Activated CD4-positive, CD25-positive, alpha-beta regulatory T cell (primary cell): ENCODE results near the gene BRD7.

ENCODE experiments used
- DNase-seq, 4 experiments: peaks; one replicate each; lab custom pipeline; 2025; lab: John Stamatoyannopoulos, UW

BRD7 gene

GRCh38 chr16:50303605-50304466 is 65.0 kb downstream of the BRD7 start:
- no peak for DNase-seq

- DNase-seq = no peak
Observed at GRCh38 chr16:50303041-50303604, 65.7 kb downstream of the BRD7 start.

DNA sequence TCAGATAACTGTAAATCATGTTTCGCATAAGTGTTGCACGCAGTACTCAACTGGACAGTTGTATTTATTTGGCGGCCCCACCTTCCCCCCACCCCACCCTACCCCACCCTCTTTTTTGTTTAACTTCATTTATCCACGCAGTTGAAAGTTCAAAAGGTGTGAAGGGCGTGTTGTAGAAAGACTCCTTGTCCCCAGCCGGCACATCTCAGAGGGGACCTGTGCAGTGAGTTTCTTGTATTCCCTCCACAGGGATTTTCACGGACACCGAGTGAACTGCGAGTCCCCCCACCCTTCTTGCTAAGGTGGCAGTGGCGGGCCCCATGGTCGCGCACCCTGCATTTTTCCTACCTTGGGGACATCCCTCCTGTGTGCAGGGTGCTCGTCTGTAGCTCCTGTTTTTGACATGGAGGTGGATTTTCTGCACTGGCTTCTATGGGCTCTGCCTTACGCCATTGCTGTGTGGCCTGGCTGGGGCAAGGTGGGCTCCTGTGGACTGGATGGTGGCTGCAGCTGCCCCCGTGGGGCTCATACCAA is 66.2 kb downstream of the BRD7 start:
- DNase-seq = no peak

DNA sequence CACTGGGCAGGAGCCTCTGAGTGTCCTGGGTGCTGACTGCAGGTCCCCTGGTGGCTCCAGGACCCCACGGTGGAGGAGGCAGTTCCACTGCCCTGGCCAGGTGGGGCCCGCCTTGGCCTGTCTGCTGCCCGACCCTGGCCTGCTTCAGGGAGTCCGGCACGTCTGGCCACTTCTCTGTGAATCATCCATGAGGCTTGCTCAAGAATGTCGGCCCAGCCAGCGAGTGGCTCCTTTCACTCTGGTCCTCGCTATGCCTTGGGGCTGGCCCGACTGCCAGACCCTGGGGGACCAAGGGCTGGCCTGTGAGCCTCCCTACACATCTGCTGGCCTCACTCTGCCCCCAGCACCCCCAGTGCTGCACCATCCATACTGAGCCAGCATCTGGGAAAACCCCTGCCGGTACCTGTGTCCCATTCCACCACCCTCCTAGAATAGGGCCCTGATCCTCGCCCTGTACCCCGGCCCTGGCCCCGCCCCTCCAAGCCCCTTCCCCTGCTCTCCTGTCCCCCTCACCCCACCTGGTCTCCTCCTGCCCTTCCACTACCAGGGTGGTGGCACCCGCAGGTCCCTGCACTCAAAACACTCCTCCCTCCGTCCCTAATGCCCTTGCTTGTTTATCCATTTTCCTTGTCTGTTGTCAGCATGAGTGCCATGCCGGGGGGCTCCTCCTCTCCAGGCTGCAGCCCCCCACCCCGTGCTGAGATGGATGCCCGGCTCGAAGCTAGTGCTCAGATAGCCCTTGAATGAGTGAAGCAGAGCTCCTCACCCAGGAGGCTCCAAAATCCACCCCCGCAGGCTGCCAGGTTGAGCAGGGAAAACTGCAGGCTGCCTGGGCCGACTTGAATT is 66.9 kb downstream of the BRD7 start:
- no peak for DNase-seq

- DNase-seq = no peak
Observed at GRCh38 chr16:50300942-50301625, 67.7 kb downstream of the BRD7 start.

- no peak for DNase-seq
Observed at GRCh38 chr16:50299508-50300105, 69.2 kb downstream of the BRD7 start.

DNA sequence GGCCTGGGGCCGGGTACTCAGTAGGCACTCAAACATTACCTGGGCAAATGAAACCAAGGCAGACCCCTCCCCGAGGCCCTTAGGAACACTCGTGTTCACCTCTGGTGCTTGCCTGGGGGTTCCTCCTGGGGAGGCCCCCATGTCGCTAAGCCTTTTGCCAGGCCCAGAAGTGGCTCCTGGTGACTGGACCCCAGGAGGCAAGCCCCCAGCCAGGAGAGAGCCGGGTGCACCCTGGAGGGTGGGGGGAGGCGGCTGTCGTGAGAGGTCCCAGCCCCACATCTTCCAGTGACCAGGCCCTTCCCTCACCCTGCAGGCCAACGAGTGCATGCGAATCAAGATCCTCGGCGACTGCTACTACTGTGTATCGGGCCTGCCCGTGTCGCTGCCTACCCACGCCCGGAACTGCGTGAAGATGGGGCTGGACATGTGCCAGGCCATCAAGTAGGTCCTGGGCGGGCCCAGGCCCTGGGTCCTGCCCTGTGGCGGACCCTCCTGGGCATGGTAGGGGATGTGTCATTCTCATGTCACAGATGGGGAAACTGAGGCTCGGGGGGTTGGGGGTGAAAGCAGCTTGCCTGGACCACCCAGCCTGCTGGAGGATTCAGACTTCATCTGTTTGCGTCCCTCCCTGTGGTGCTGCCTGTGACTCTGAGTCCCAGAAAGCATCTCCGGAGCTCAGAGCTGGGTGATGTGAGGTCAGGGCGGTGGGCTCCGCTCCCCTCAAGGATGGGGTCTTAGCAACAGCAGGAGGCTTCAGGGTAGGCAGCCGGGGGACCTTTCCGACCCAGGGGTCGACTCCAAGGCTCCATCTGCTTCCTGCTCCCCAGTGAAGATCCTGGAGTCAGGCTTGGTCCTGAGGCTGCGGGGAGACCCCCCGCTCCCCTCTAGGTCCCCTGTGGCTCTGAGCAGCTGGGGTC is 69.9 kb downstream of the BRD7 start:
- no peak for DNase-seq

DNA sequence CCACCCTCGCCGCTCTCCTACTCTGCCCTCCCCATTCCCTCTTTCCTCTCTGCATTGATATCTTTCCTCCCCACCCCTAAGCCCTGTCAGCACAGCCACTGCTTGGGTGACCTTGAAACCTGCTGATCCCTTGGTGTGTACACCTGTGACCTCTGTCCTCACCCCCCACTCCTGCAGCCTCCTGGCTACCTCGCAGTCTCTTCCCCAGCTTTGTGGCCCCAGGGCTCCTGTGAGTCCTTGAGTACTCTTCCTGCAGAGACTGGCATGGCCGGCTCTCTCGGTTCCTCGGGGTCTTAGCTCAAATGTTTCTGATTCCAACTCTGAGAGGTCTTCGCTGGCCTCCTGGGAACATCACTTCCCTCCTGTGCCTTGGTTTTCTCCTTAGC is 70.7 kb downstream of the BRD7 start:
- DNase-seq = no peak

GRCh38 chr16:50297301-50298074 is 71.3 kb downstream of the BRD7 start:
- no peak for DNase-seq

DNA sequence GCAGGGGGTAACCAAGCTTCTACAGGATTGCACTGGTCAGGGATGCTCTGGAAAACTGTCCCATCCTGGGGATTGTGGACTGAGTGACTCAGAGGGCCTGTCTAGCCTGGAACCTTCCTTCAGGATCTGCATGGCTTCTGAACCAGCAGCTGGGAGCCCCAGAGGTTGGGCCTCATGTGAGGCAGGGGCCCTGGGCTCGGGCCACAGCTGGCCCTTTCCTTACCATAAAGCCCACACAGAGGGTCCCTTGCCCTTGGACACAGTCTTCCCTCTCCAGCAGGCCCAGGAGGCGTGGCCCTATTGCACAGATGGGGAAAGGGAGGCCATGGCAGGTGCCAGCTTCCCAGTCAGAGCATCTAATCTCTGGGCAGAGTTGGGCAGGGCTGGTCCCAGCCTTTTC is 72.0 kb downstream of the BRD7 start:
- no peak for DNase-seq

DNA sequence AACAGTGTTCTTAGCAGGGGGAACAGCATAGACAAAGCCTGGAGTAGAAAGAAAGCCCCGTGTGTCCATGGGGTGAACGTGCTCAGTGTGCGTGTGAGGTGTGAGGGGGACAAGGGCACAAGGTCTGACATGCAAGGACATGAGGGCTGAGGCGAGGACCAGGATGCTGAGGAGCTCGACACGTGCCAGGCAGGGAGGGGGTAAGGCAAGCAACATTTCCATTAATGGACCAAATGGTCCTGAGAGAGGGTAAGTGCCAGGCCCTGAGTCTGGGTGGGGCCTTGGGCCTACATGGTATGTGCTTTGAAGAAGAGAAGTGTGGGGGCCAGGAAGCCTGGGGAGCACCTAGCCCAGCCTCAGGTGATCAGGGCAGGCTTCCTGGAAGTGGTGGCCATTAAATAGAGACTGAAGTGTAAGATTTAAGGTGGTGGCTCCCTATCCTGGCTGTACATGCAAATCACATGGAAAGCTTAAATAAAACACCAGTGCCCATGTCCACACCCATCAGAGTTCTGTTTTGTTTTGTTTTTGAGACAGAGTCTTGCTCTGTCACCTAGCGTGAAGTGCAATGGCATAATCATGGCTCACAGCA is 73.2 kb downstream of the BRD7 start:
- no peak for DNase-seq

DNA sequence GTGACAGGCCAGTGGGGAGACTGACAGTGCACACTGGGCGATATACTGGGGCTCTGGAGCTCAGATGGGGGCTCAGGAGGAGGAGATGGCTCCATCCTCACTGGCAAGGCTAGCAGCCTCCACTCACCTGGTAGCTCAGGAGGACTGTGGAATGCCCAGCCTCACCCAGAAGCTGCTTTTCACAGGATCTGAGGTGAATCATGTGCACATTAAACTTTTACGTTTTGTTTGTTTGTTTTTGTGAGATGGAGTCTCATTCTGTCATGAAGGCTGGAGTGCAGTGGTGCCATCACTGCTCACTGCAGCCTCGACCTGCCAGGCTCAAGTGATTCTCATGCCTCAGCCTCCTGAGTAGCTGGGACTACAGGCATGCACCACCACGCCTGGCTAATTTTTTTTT is 73.8 kb downstream of the BRD7 start:
- DNase-seq = no peak

DNA sequence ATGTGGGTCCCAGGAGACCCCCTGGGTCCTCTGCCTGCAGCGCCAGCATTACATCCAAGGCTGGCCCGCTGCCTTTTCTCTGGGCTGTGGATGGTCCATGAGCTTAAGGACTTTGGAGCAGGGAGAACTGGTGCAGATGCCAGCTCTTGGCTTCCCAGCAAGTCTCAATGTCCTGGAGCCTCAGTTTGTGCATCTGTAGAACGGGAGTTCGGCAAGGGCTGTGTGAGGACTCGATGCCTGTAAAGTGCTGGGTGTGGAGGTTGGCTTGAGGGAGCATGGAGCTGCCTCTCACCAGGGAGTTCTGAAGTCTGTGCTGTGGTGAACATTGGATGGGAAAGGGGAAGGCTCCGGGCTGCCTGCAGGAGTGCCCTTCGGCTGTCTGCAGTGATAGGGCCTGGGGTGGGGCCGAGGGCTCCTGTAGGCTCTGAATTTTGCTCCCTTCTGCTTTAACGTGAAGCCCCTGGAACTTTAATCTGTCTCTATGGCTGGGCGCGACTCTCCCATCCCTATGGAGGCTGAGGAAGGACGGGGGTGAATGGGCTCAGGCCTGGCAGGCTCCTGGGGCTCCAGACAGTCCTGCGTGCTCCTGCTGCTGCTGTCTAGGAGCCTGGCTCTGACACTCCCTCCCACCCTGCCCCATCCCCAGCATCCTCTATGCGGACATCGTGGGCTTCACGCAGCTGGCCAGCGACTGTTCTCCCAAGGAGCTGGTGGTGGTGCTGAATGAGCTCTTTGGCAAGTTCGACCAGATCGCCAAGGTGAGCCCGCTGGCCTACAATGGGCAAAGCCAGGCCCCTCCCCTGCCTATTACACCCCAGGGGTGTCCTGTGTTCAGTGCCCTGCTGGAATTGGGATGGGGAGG is 74.6 kb downstream of the BRD7 start:
- no peak for DNase-seq

GRCh38 chr16:50293041-50293783 is 75.6 kb downstream of the BRD7 start:
- no peak for DNase-seq

- no peak for DNase-seq
Observed at GRCh38 chr16:50292566-50292948, 76.2 kb downstream of the BRD7 start.

DNA sequence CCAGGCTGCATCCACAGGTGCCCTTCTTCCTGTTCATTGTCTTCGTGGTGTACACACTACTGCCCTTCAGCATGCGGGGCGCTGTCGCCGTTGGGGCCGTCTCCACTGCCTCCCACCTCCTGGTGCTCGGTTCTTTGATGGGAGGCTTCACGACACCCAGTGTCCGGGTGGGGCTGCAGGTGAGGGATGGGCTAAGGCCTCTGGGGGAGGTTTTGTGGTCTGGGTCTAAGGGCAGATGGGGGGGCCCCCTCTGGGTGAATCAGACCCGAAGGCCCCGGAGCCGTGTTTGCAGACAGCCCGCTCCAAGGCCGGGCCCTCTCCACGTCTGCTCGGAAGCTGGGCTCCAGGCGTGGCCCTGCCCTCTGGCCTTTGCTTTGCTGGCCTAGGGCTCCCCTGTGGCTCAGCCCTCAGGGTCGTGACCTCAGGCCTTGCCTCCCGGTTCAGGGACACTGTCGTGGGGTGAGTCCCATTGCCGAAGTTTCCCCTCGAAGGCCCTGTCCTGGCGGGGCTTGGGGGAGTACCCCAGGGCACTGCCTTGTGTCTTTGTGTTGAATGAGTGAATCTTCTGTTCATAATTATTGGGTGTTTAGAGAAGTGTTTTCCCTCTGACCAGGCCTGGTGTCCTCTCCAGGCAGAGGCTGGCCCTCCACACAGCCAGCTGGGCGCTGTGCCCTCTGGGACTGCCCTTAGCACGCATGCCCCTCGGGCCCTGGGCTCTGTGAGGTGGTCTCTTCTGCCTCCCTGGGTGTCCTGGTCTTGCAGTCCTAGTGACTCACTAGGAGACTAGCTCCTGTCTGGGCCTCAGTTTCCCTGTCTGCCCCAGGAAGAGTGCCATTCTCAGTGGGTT is 76.8 kb downstream of the BRD7 start:
- no peak for DNase-seq

DNA sequence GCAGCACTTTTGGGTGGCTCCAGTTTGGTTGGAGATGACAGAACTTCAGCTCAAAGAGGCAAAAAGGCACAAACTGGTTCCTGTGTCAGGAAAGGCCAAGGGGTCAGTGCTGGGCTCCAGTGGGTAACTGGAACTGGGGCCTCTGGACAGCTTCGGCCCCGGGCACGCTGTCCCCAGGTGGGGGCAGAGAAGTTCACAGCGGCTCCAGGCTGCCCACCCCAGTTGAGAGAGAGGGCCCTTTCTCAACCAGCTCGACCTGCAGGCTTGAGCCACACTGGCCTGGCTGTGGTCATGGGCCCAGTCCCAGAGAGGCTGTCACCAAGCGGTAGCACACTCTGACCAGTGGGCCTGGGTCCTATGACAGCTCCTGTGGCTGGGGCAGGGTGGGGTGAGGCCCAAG is 77.9 kb downstream of the BRD7 start:
- no peak for DNase-seq
